GM23338 (cell line): ENCODE data around the gene IMMP2L. TPM values are rescaled to one million over a fixed set of nuclear protein-coding genes. Genes with fewer than 3 reads are reported as not detected.

Experiments
- ATAC-seq: fragments of 200-7000 bp; cut with Tn5 transposase; 3 replicates; pipeline ENCODE4 v1.9.1; 2020
- DNase-seq: peaks from one replicate; pipeline ENCODE4 v3.0.0-alpha.2; 2015; ENCODE audit warnings: low spot score
- H2AFZ ChIP-seq: fragments of 200-600 bp; sonication (generic); 2 replicates; pipeline ENCODE4 v1.8.0; 2016; ENCODE audit warnings: antibody characterized with exemption, mild to moderate bottlenecking, moderate library complexity
- H3F3A ChIP-seq: fragments of 200-600 bp; sonication (generic); replicated peaks from 2 replicates; pipeline ENCODE4 v1.8.0; 2017; ENCODE audit warnings: antibody characterized with exemption, mixed run types, low read depth
- H3K27ac ChIP-seq: fragments of 200-600 bp; sonication (generic); 2 replicates; pipeline ENCODE4 v1.6.1; 2016; ENCODE audit warnings: low read depth
- H3K27me3 ChIP-seq: fragments of 200-600 bp; sonication (generic); 2 replicates; pipeline ENCODE4 v1.8.0; 2016; ENCODE audit warnings: mild to moderate bottlenecking, mixed run types, moderate library complexity; ENCODE audit not compliant: insufficient read depth
- H3K36me3 ChIP-seq: fragments of 200-600 bp; sonication (generic); 2 replicates; pipeline ENCODE4 v1.8.0; 2016; ENCODE audit warnings: mild to moderate bottlenecking; ENCODE audit not compliant: insufficient read depth
- H3K4me1 ChIP-seq: fragments of 200-600 bp; sonication (generic); 2 replicates; pipeline ENCODE4 v1.8.0; 2016; ENCODE audit warnings: mild to moderate bottlenecking, moderate library complexity; ENCODE audit not compliant: insufficient read depth
- H3K4me2 ChIP-seq: fragments of 200-600 bp; sonication (generic); 2 replicates; pipeline ENCODE4 v1.7.1; 2017; ENCODE audit warnings: mixed run types
- H3K4me3 ChIP-seq: fragments of 200-600 bp; sonication (generic); 2 replicates; pipeline ENCODE4 v1.6.1; 2016; ENCODE audit warnings: mixed run types
- H3K79me2 ChIP-seq: fragments of 200-600 bp; sonication (generic); replicated peaks from 2 replicates; pipeline ENCODE4 v1.8.0; 2017; ENCODE audit warnings: mild to moderate bottlenecking; ENCODE audit not compliant: insufficient read depth
- H3K9me2 ChIP-seq: fragments of 200-600 bp; sonication (generic); 2 replicates; pipeline ENCODE4 v1.8.0; 2017; ENCODE audit not compliant: insufficient read depth
- H4K20me1 ChIP-seq: fragments of 200-600 bp; sonication (generic); replicated peaks from 2 replicates; pipeline ENCODE4 v1.8.0; 2017; ENCODE audit warnings: mild to moderate bottlenecking; ENCODE audit not compliant: insufficient read depth
- H3K27ac Mint-ChIP-seq: 2 replicates; pipeline ENCODE4 v1.8.0; 2020; ENCODE audit warnings: inconsistent platforms, mild to moderate bottlenecking, moderate library complexity, mixed read lengths
- H3K27me3 Mint-ChIP-seq: 3 replicates; pipeline ENCODE4 v1.8.0; 2022; ENCODE audit warnings: low read depth, mild to moderate bottlenecking, moderate library complexity, mixed read lengths, inconsistent platforms; ENCODE audit not compliant: insufficient read depth, poor library complexity
- H3K36me3 Mint-ChIP-seq: 3 replicates; pipeline ENCODE4 v1.8.0; 2021; ENCODE audit warnings: low read depth, mild to moderate bottlenecking, inconsistent platforms, moderate library complexity, mixed read lengths
- H3K4me1 Mint-ChIP-seq: 3 replicates; pipeline ENCODE4 v1.8.0; 2020; ENCODE audit warnings: mild to moderate bottlenecking, inconsistent platforms, mixed read lengths
- H3K4me3 Mint-ChIP-seq: 3 replicates; pipeline ENCODE4 v1.8.0; 2021; ENCODE audit warnings: moderate library complexity, mild to moderate bottlenecking, inconsistent platforms, mixed read lengths
- H3K9me3 Mint-ChIP-seq: 3 replicates; pipeline ENCODE4 v1.8.0; 2020; ENCODE audit warnings: moderate library complexity, mild to moderate bottlenecking, inconsistent platforms, mixed read lengths
- CREB1 ChIP-seq: fragments of 250-450 bp; sonication (Bioruptor Pico); IDR thresholded peaks from 2 replicates; pipeline ENCODE4 v1.5.0; 2020; ENCODE audit warnings: low read depth, mild to moderate bottlenecking, moderate library complexity
- CTCF ChIP-seq, 2 experiments: fragments of 200-600 bp in 1 of 2; sonication (generic) in 1 of 2; conservative IDR thresholded peaks; 2 replicates each; pipeline versions ENCODE4 v1.5.1 to v1.6.1; 2016 to 2017; ENCODE audit warnings: antibody characterized with exemption in 2 of 2, low read depth in 2 of 2, mild to moderate bottlenecking in 2 of 2, moderate library complexity in 1 of 2
- ETS1 ChIP-seq: IDR thresholded peaks from 2 replicates; pipeline ENCODE4 v1.6.1; 2016; ENCODE audit warnings: antibody characterized with exemption
- EZH2 ChIP-seq: fragments of 200-600 bp; sonication (generic); IDR thresholded peaks from one replicate; pipeline ENCODE4 v1.8.0; 2017; ENCODE audit warnings: antibody characterized with exemption, mild to moderate bottlenecking, low read depth; ENCODE audit not compliant: unreplicated experiment
- EZH2phosphoT487 ChIP-seq: fragments of 200-600 bp; sonication (generic); IDR thresholded peaks from one replicate; pipeline ENCODE4 v1.8.1; 2018; ENCODE audit warnings: antibody characterized with exemption; ENCODE audit not compliant: unreplicated experiment
- JUNB ChIP-seq: IDR thresholded peaks from one replicate; pipeline ENCODE4 v1.6.1; 2016; ENCODE audit warnings: antibody characterized with exemption; ENCODE audit not compliant: unreplicated experiment
- NANOG ChIP-seq: IDR thresholded peaks from 2 replicates; pipeline ENCODE4 v1.6.1; 2016; ENCODE audit warnings: antibody characterized with exemption, borderline replicate concordance
- POLR2AphosphoS5 ChIP-seq: IDR thresholded peaks from 2 replicates; pipeline ENCODE4 v1.6.1; 2016; ENCODE audit warnings: antibody characterized with exemption, low read depth
- REST ChIP-seq: IDR thresholded peaks from one replicate; pipeline ENCODE4 v1.6.1; 2018; ENCODE audit warnings: antibody characterized with exemption; ENCODE audit not compliant: unreplicated experiment
- STAT1 ChIP-seq: IDR thresholded peaks from one replicate; pipeline ENCODE4 v1.6.1; 2016; ENCODE audit warnings: antibody characterized with exemption; ENCODE audit not compliant: unreplicated experiment
- ZNF114 ChIP-seq: fragments of 250-450 bp; sonication (Bioruptor Pico); IDR thresholded peaks from 2 replicates; pipeline ENCODE4 v1.5.0; 2020; ENCODE audit warnings: mild to moderate bottlenecking, moderate library complexity
- ZNF331 ChIP-seq: fragments of 250-450 bp; sonication (Bioruptor Pico); IDR thresholded peaks from 2 replicates; pipeline ENCODE4 v1.5.0; 2020; ENCODE audit warnings: low read depth, mild to moderate bottlenecking, moderate library complexity
- ZNF462 ChIP-seq: fragments of 250-450 bp; sonication (Bioruptor Pico); IDR thresholded peaks from 2 replicates; pipeline ENCODE4 v1.5.0; 2020; ENCODE audit warnings: mild to moderate bottlenecking, moderate library complexity
- polyA plus RNA-seq: library from polyadenylated mRNA; unstranded; fragments of >200 nt; fragmentation: Nextera tagmentation; extraction: Ambion mirVana; gene quantifications from 2 replicates; pipeline ENCODE4 v1.2.1, GENCODE V29; 2016
- total RNA-seq: library from RNA; depleted of rRNA; stranded (reverse); fragments of >200 nt; shearing (Covaris generic); gene quantifications from 2 replicates; pipeline ENCODE4 v1.2.3, GENCODE V29; 2014

IMMP2L gene
- total and polyA plus RNA-seq, 2 experiments from 2014 or later: 7.3 to 14.0 TPM

GRCh38 chr7:110962826-110963225 lies 599.5 kb downstream of the IMMP2L start:
- Histone ChIP-seq H3K9me2 (no peaks in the 10 kb centered on the region), H3K27ac (no peak overlapping the region), H3K27me3 (no peaks in the 10 kb centered on the region), H3K4me3 (no peak overlapping the region), H3K79me2 (no peaks in the 10 kb centered on the region), H4K20me1 (no peaks in the 10 kb centered on the region), H3K4me1 (no peaks in the 10 kb centered on the region), H2AFZ (no peak overlapping the region), H3F3A (no peaks in the 10 kb centered on the region), H3K36me3 (no peaks in the 10 kb centered on the region), H3K4me2 (no peak overlapping the region)
- no peaks in the 10 kb centered on the region for H3K4me1 Mint-ChIP-seq
- TF ChIP-seq POLR2AphosphoS5: no peak
- TF ChIP-seq ZNF462: no peak
- TF ChIP-seq JUNB: no peak
- TF ChIP-seq NANOG: no peak
- no peak for TF ChIP-seq STAT1
- no peak for TF ChIP-seq CTCF (conservative IDR thresholded peaks at IDR 0.05; ENCODE audit: low read depth in 2 of 2)
- no peak for TF ChIP-seq ETS1
- no peak for TF ChIP-seq ZNF114 (CRISPR knock-in tag)
- TF ChIP-seq REST: no peak
- TF ChIP-seq EZH2phosphoT487: no peak
- no peak for TF ChIP-seq CREB1 (CRISPR knock-in tag)
- no peak for TF ChIP-seq ZNF331 (CRISPR knock-in tag)
- TF ChIP-seq EZH2: no peak
- H3K27me3 Mint-ChIP-seq: no peaks in the 10 kb centered on the region
- no peak overlapping the region for H3K4me3 Mint-ChIP-seq
- no peaks in the 10 kb centered on the region for H3K9me3 Mint-ChIP-seq
- no peak for ATAC-seq
- no peak for DNase-seq
- H3K36me3 Mint-ChIP-seq: no peaks in the 10 kb centered on the region
- no peak overlapping the region for H3K27ac Mint-ChIP-seq
